Measurements from ENCODE around the gene GDF7.

GDF7 gene

DNA sequence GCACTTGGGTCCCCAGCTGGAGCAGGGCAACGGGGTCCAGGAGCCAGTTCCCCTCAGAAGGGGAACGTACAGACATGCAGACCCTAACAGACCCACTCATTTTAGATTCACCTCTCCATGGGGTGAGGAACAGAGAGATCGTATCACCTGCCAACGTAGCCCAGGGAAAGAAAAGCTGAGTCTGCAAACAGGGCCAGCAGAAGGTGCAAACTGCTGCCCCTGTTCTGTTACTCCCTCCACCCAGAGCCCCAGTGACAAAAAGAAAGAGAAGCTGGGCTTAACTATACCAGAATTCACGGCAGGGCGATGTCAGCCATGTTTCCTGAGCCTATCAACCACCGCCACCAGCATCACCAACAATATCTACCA lies 15.2 kb upstream of the GDF7 start:
- Histone ChIP-seq H3K79me2 (peaks cover 10% of the 10 kb centered on the region), H3K9me3 (ENCODE audit: control insufficient read depth, low read length) (no peaks in the 10 kb centered on the region), H3K36me3 (ENCODE audit: control insufficient read depth, insufficient read depth, low read length) (no peaks in the 10 kb centered on the region), H3K4me2 (ENCODE audit: low read length) (peak overlapping the region; percentile 96), H3K27ac (peak overlapping the region; percentile 31), H3K4me1 (peaks cover 19% of the 10 kb centered on the region), H2AFZ (peak overlapping the region; percentile 79), H3K9ac (no peak overlapping the region), H3K27me3 (ENCODE audit: control insufficient read depth, insufficient read depth, low read length) (no peaks in the 10 kb centered on the region), H3K4me3 (ENCODE audit: low read depth, low read length) (peak overlapping the region; percentile 74)
- TF ChIP-seq, protein P1, sequence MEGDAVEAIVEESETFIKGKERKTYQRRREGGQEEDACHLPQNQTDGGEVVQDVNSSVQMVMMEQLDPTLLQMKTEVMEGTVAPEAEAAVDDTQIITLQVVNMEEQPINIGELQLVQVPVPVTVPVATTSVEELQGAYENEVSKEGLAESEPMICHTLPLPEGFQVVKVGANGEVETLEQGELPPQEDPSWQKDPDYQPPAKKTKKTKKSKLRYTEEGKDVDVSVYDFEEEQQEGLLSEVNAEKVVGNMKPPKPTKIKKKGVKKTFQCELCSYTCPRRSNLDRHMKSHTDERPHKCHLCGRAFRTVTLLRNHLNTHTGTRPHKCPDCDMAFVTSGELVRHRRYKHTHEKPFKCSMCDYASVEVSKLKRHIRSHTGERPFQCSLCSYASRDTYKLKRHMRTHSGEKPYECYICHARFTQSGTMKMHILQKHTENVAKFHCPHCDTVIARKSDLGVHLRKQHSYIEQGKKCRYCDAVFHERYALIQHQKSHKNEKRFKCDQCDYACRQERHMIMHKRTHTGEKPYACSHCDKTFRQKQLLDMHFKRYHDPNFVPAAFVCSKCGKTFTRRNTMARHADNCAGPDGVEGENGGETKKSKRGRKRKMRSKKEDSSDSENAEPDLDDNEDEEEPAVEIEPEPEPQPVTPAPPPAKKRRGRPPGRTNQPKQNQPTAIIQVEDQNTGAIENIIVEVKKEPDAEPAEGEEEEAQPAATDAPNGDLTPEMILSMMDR (IDR thresholded peaks at IDR 0.05) = no peak

DNA sequence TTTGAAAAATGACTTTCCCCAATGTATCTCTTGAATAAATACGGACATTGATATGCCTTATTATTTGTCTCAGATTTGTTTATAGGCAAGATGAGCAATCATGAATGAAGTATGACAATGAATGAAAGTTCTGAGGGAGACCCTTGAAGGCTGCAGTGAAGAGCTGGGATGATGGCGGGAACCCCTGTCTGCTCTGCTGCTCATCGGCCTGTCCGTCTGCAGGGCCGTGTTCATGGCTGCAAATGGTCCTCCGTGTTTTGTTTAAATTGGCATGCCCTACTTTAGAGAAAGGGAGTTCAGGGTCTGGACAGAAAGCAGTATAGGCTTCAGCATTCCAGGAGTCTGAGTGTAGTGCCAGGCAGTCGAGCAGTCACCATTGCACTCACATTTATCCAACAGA lies 14.8 kb upstream of the GDF7 start:
- Histone ChIP-seq H3K4me1 (peaks cover 19% of the 10 kb centered on the region), H3K9ac (no peak overlapping the region), H3K4me2 (ENCODE audit: low read length) (no peak overlapping the region), H3K79me2 (peaks cover 10% of the 10 kb centered on the region), H3K9me3 (ENCODE audit: control insufficient read depth, low read length) (no peaks in the 10 kb centered on the region), H3K27ac (no peak overlapping the region), H2AFZ (peak overlapping the region; percentile 79), H3K36me3 (ENCODE audit: control insufficient read depth, insufficient read depth, low read length) (no peaks in the 10 kb centered on the region), H3K27me3 (ENCODE audit: control insufficient read depth, insufficient read depth, low read length) (no peaks in the 10 kb centered on the region), H3K4me3 (ENCODE audit: low read depth, low read length) (no peak overlapping the region)
- TF ChIP-seq, protein P1 (IDR thresholded peaks at IDR 0.05) = no peak

DNA sequence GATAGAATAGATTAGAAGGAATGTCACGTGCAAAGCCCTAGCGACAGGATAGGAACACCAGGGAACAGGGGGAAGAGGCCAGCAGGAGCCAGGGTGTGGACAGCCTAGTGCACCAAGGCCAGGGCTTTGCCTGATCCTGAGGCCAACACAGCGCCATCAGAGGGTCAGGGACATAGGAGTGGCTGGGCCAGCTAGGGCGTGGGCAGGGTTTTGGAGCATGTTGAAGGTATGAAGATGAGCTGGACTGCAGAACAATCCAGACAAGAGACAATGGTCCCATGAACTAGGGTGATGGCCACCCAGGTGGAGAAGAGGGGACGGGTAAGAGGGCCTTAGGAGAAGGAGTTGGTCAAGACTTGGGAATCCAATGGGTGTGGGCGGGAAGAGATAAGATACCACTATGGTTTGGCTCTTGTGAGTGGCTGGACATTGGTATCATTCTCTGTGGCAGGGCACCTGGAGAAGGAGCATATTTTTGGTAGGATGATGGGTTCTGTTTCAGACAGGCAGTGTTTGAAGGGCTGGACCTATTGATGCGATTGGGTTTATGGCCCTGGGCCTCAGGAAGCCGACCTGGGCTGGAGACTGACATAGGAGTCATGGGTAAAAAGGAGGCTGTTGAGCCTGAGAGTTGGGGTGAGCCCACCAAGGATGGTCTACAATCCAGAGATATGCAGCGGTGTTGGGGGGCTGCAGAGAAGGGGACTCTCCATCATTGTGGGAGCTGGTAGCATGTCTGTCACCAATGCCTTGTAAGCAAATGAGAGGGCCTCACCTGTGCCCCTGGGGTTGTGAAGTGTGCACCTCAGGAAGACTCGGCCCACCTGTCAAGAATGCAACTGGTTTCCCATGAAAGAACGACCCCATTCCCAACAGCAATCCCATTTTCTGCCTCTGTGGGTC lies 14.0 kb upstream of the GDF7 start:
- H3K4me3 ChIP-seq (ENCODE audit: low read depth, low read length) = no peak overlapping the region
- TF ChIP-seq, protein P1 (IDR thresholded peaks at IDR 0.05) = no peak
- no peak overlapping the region for H2AFZ ChIP-seq
- H3K27ac ChIP-seq = no peak overlapping the region
- H3K36me3 ChIP-seq (ENCODE audit: control insufficient read depth, insufficient read depth, low read length) = no peaks in the 10 kb centered on the region
- H3K4me1 ChIP-seq = peaks cover 19% of the 10 kb centered on the region
- no peak overlapping the region for H3K9ac ChIP-seq
- no peaks in the 10 kb centered on the region for H3K9me3 ChIP-seq (ENCODE audit: control insufficient read depth, low read length)
- no peak overlapping the region for H3K4me2 ChIP-seq (ENCODE audit: low read length)
- H3K27me3 ChIP-seq (ENCODE audit: control insufficient read depth, insufficient read depth, low read length) = no peaks in the 10 kb centered on the region
- peaks cover 10% of the 10 kb centered on the region for H3K79me2 ChIP-seq

DNA sequence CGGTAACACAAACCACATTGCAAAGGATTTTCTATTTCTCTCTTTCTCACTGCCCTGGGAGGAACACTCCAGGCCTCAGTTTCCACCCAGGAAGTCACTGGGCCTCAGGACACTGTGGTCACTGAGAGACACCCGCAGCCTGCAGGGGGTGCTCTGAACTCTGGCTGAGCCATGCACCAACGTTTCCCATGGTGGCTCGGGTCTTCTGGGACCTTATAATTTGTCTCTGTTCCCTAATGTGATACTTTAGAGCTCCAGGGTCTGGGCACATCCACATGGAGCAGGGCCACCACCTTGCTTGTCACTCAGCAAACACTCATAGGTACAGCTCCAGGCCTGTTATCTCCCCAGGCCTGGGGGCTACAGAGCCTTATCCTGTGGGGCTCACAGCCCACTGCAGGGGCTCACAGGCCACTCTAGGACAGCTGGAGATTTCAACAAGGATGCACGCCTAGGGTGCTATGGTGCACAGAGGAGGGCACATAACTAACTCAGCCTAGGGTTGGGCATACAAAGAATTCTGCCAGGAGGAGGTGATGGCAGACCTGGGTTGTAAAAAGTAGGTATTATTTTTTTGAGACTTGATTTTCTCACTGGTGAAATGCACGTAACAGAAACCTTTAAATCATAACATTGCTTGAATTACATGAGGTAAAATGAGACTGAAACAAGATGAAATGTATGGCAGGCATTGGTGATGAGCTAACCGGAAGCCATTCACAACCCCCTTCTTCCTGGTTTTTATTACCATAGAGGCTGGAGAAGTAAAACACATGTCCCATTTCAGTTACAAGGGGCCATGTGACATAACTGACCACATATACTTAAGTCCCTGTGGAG lies 13.0 kb upstream of the GDF7 start:
- Histone ChIP-seq H3K9ac (no peak overlapping the region), H3K79me2 (peaks cover 10% of the 10 kb centered on the region), H3K4me2 (ENCODE audit: low read length) (no peak overlapping the region), H3K27ac (no peak overlapping the region), H2AFZ (no peak overlapping the region), H3K4me3 (ENCODE audit: low read depth, low read length) (no peak overlapping the region), H3K27me3 (ENCODE audit: control insufficient read depth, insufficient read depth, low read length) (no peaks in the 10 kb centered on the region), H3K4me1 (peaks cover 19% of the 10 kb centered on the region), H3K9me3 (ENCODE audit: control insufficient read depth, low read length) (no peaks in the 10 kb centered on the region), H3K36me3 (ENCODE audit: control insufficient read depth, insufficient read depth, low read length) (no peaks in the 10 kb centered on the region)
- TF ChIP-seq, protein P1 (IDR thresholded peaks at IDR 0.05) = no peak

Measured in parathyroid adenoma (tissue), 2 donors.